ENCODE results near the gene UBE2G2.

- TF ChIP-seq CTCF (IDR thresholded peaks at IDR 0.05; ENCODE audit: poor library complexity) (peak; percentile 53), EZH2 (IDR thresholded peaks at IDR 0.05; ENCODE audit: borderline replicate concordance) (no peak)
Measured at GRCh38 chr21:44800103-44800502, 1.5 kb downstream of the UBE2G2 start.
